Esophagus squamous epithelium (tissue), 4 donors: Measurements from ENCODE around the gene MAP3K21.

Source experiments
- CTCF ChIP-seq, 6 experiments: fragments of 450-650 bp in 4 of 6; fragments of 200-600 bp in 2 of 6; sonication (generic) in 2 of 6; IDR thresholded peaks; one replicate each; pipeline ENCODE4 v1.5.1; 2016 to 2019; ENCODE audit warnings: antibody characterized with exemption in 6 of 6, mild to moderate bottlenecking in 4 of 6, moderate library complexity in 4 of 6
- POLR2A ChIP-seq, 4 donors: fragments of 450-650 bp; IDR thresholded peaks; one replicate each; pipeline ENCODE4 v1.6.1; 2017; ENCODE audit warnings: antibody characterized with exemption in 4 of 4, mild to moderate bottlenecking in 4 of 4, moderate library complexity in 3 of 4

GRCh38 chr1:233294913-233295236 is 32.6 kb upstream of the MAP3K21 start:
- TF ChIP-seq CTCF (IDR thresholded peaks at IDR 0.05) (no peak), POLR2A (IDR thresholded peaks at IDR 0.05) (no peak)
